ENCODE data around the gene AKIRIN1. TPM values are rescaled to one million over a fixed set of nuclear protein-coding genes. Genes with fewer than 3 reads are reported as not detected.
"Not testable (repeated sequence)": the region's sequence is repeated elsewhere in the genome, so short reads cannot be mapped to it uniquely, and the experiment has no call there.

Gene AKIRIN1
- total RNA-seq, 3 donors from 2014 or later (not counting 1 experiment from before 2014, with no cell fraction given) = 70.4 to 80.7 (median 73.2) TPM

- no peaks in the 10 kb centered on the region for H3K9me3 Mint-ChIP-seq
- H3K4me3 ChIP-seq (ENCODE audit: low read length) = no peak overlapping the region
- H3K27me3 Mint-ChIP-seq (ENCODE audit: low read depth in 2 of 2) = peaks cover 3 to 5% of the 10 kb centered on the region in 2 donors
- intact Hi-C loops (cut with micrococcal nuclease) = no loop called here
- H3K9me3 ChIP-seq (ENCODE audit: control insufficient read depth, insufficient read depth, low read length) = no peaks in the 10 kb centered on the region
- H3K27ac ChIP-seq (ENCODE audit: low read length) = no peak overlapping the region
- WGBS (ENCODE audit: insufficient coverage) = 93% methylated on average over 9 of the region's 10 CpGs
- no peak for ATAC-seq
- no peaks in the 10 kb centered on the region for H3K4me1 ChIP-seq (ENCODE audit: control insufficient read depth, insufficient read depth, low read length)
- no peak overlapping the region for H3K4me3 Mint-ChIP-seq
- no peak for TF ChIP-seq CTCF (IDR thresholded peaks at IDR 0.05)
- H3K36me3 Mint-ChIP-seq = no peaks in the 10 kb centered on the region
- no peak for DNase-seq
- H3K27ac Mint-ChIP-seq = no peak overlapping the region
- no peaks in the 10 kb centered on the region for H3K36me3 ChIP-seq (ENCODE audit: control insufficient read depth, insufficient read depth, low read length)
- H3K4me1 Mint-ChIP-seq = no peaks in the 10 kb centered on the region
- peaks cover under 1% of the 10 kb centered on the region for H3K27me3 ChIP-seq (ENCODE audit: control insufficient read depth, insufficient read depth, low read length)
Observed at GRCh38 chr1:39016604-39017171, 25.6 kb downstream of the AKIRIN1 start.

GRCh38 chr1:39017266-39017665 lies 26.2 kb downstream of the AKIRIN1 start:
- Histone ChIP-seq H3K27ac (ENCODE audit: low read length) (no peak overlapping the region), H3K4me1 (ENCODE audit: control insufficient read depth, insufficient read depth, low read length) (no peaks in the 10 kb centered on the region), H3K9me3 (ENCODE audit: control insufficient read depth, insufficient read depth, low read length) (no peaks in the 10 kb centered on the region), H3K36me3 (ENCODE audit: control insufficient read depth, insufficient read depth, low read length) (no peaks in the 10 kb centered on the region), H3K27me3 (ENCODE audit: control insufficient read depth, insufficient read depth, low read length) (peaks cover 2% of the 10 kb centered on the region), H3K4me3 (ENCODE audit: low read length) (no peak overlapping the region)
- no peaks in the 10 kb centered on the region for H3K4me1 Mint-ChIP-seq
- no peak overlapping the region for H3K4me3 Mint-ChIP-seq
- no peaks in the 10 kb centered on the region for H3K36me3 Mint-ChIP-seq
- intact Hi-C loops (cut with micrococcal nuclease) = no loop called here
- TF ChIP-seq CTCF (IDR thresholded peaks at IDR 0.05) = no peak
- H3K9me3 Mint-ChIP-seq = no peaks in the 10 kb centered on the region
- DNase-seq = no peak
- WGBS (ENCODE audit: insufficient coverage) = 93% methylated on average over 5 of the region's 5 CpGs
- H3K27ac Mint-ChIP-seq = no peak overlapping the region
- H3K27me3 Mint-ChIP-seq (ENCODE audit: low read depth in 2 of 2) = peaks cover 6 to 11% of the 10 kb centered on the region in 2 donors
- no peak for ATAC-seq

GRCh38 chr1:39020494-39020893 lies 29.4 kb downstream of the AKIRIN1 start:
- H3K4me1 ChIP-seq (ENCODE audit: control insufficient read depth, insufficient read depth, low read length); H3K4me3 Mint-ChIP-seq; H3K9me3 ChIP-seq (ENCODE audit: control insufficient read depth, insufficient read depth, low read length); H3K36me3 Mint-ChIP-seq; H3K27me3 ChIP-seq (ENCODE audit: control insufficient read depth, insufficient read depth, low read length); H3K4me1 Mint-ChIP-seq; intact Hi-C loops (cut with micrococcal nuclease); H3K9me3 Mint-ChIP-seq; H3K27ac ChIP-seq (ENCODE audit: low read length); ATAC-seq; H3K36me3 ChIP-seq (ENCODE audit: control insufficient read depth, insufficient read depth, low read length); DNase-seq; H3K27ac Mint-ChIP-seq; H3K4me3 ChIP-seq (ENCODE audit: low read length): not testable (repeated sequence)
- H3K27me3 Mint-ChIP-seq (ENCODE audit: low read depth in 2 of 2) = peaks cover 6 to 12% of the 10 kb centered on the region in 2 donors
- WGBS (ENCODE audit: insufficient coverage) = no CpG with 5 or more reads among the region's 1 CpG

GRCh38 chr1:39021426-39021825 lies 30.4 kb downstream of the AKIRIN1 start:
- H3K4me1 Mint-ChIP-seq = peaks cover 8% of the 10 kb centered on the region in 2 donors
- no peaks in the 10 kb centered on the region for H3K9me3 Mint-ChIP-seq
- H3K36me3 Mint-ChIP-seq = no peaks in the 10 kb centered on the region
- H3K27ac Mint-ChIP-seq = no peak overlapping the region
- no peak overlapping the region for H3K4me3 Mint-ChIP-seq
- ATAC-seq (no peak), DNase-seq (no peak)
- H3K4me3 ChIP-seq (ENCODE audit: low read length) = no peak overlapping the region
- WGBS (ENCODE audit: insufficient coverage) = 89% methylated on average over 1 of the region's 1 CpG
- no peak for TF ChIP-seq CTCF (IDR thresholded peaks at IDR 0.05)
- peaks cover 6 to 12% of the 10 kb centered on the region in 2 donors for H3K27me3 Mint-ChIP-seq (ENCODE audit: low read depth in 2 of 2)
- H3K9me3 ChIP-seq (ENCODE audit: control insufficient read depth, insufficient read depth, low read length) = no peaks in the 10 kb centered on the region
- H3K4me1 ChIP-seq (ENCODE audit: control insufficient read depth, insufficient read depth, low read length) = peaks cover 11% of the 10 kb centered on the region
- H3K27ac ChIP-seq (ENCODE audit: low read length) = no peak overlapping the region
- peaks cover 2% of the 10 kb centered on the region for H3K27me3 ChIP-seq (ENCODE audit: control insufficient read depth, insufficient read depth, low read length)
- intact Hi-C loops (cut with micrococcal nuclease) = no loop called here
- no peaks in the 10 kb centered on the region for H3K36me3 ChIP-seq (ENCODE audit: control insufficient read depth, insufficient read depth, low read length)

Measured in natural killer cell (primary cell).